ENCODE measurements around the gene ARFGAP2.
"Not testable (repeated sequence)": the region's sequence is repeated elsewhere in the genome, so short reads cannot be mapped to it uniquely, and the experiment has no call there.

Gene ARFGAP2

DNA sequence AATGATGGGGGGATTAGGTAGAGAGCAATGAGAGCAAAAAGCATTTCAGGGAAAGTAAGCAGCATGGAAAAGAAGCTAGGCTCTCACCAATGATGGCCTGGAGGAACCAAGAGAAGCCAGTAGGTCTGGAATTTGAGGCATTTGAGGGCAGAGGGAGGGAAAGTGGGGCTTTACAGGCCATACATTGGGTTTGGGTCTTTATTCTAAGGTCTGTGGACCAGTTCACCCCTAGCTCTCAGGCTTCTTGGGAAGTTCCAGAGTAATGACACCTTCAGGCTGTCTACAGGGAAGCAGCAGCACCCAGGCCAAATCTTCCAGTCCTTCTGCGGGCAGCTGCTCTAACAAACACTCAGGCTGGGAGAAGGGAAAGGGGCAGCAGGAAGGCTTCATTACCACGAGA lies 29.4 kb downstream of the ARFGAP2 start:
- no peak for DNase-seq

- no peak for DNase-seq
These were observed 32.1 kb downstream of the ARFGAP2 start for GRCh38 chr11:47144541-47144940.

DNA sequence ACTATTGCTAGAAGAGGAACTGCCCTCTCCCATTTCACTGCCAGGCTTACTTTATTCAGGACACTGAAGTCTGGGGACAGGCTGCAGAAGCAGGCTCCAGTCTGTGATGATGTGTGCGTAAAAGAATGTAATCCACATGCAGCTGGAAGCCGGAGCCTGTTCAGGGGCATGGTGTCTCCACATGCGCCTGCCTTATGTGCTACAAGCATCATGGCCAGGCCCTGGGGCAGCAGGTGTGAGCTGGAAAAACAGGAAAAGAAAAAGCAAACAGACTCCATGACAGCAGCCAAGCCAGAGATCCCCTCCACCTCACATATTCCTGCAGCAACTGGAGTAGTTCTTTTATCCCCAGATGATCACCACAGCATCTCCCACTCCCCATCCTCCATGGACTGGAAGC lies 33.4 kb downstream of the ARFGAP2 start:
- peak; percentile 87 for DNase-seq

- DNase-seq = no peak
These were observed 36.8 kb downstream of the ARFGAP2 start for GRCh38 chr11:47139878-47140277.

DNA sequence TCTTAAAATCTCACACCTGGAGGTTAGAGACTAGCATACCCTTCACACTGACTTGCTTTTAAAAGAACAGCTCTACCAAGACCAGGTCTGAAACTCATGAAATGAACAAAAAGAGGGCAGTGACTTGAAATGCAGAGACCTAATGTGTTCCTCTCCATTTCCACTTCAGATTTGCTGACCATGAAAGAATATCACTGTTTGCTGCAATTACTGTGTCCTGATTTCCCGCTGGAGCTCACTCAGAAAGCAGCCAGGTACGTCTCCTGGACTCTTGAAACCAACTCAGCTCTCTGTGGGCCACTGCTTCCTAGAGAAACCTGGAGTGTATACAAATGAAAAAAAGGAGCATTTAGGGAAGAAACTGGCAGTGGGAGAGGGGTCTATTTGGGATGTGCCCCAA lies 39.2 kb downstream of the ARFGAP2 start:
- no peak for DNase-seq

- DNase-seq = no peak
These were observed 39.8 kb downstream of the ARFGAP2 start for GRCh38 chr11:47136921-47137320.

DNA sequence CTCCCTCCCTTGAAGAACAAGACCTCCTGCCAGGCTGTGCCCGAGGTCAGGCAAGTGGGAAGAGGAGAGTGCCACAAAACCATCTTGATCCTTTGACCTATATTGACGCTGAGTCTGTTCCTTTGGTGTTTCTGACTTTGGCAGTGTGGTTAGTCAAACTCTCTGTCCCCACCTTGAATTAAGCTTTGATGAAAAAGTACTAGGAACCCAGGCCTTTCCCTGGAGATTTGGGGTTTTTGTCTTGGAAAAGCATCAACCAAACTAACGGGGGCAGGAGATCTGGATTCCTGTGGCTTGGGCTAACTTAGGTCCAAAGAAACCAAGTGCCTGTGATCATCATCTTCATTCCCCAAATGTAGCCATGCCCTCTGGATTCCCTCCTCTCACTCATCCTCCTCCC lies 40.4 kb downstream of the ARFGAP2 start:
- no peak for DNase-seq

- no peak for DNase-seq
These were observed 43.7 kb downstream of the ARFGAP2 start for GRCh38 chr11:47132981-47133380.

DNA sequence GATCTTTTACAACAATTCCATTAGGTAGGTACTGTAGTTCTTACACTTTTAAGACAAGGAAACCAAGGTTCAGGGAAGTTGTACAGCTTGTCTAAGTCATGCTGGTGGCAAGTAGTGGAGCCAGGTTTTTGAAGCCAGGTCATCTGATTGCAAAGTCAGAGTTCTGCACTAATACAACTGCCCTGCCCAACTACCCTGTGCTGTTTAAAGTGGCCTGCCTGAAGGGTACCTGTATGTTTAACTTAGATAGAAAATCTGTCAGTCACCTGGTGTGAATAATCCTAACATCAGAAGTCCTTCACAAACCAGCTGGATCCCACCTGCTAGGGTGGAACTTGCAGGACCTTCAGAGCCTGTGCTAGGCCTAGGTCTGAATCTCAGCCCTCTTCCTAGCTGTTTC lies 44.2 kb downstream of the ARFGAP2 start:
- DNase-seq = no peak

DNA sequence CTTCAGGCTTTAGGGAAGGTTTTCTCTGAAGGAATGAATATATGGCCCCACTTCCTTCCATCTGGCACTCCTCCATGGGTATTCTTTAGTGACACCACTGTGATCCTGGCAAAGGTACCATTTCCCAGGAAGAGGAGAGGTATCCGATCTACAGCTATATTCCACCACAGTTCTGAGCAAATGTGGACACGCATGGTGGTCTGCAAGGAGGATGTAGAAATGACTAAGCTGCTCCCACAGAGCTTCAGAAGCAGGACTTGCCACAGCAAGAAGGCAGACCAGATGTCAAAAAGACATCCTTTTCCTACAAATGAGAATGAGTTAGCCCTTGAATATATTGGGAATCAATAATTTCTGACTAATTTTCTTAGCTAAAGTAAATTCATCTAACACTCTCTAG lies 45.5 kb downstream of the ARFGAP2 start:
- DNase-seq = no peak

DNA sequence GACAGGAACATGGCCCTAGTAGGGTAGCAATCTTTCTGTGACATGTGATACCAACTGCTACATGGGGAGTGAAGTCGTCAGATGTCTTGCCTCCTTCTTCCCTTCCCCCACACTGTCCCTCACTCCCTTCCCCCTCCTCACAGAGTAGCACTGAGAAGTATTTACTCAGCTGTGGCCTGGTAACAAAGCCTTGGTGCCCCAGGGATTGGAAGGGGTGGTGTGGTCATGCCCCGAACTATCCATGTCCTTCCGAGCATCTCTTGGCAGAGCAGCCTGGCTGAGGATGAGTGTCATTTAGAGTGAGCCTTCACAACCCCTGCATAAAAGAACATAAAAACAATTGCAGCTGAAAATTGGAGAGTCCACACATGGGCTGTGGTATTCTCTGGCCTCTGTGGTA lies 46.1 kb downstream of the ARFGAP2 start:
- no peak for DNase-seq

DNA sequence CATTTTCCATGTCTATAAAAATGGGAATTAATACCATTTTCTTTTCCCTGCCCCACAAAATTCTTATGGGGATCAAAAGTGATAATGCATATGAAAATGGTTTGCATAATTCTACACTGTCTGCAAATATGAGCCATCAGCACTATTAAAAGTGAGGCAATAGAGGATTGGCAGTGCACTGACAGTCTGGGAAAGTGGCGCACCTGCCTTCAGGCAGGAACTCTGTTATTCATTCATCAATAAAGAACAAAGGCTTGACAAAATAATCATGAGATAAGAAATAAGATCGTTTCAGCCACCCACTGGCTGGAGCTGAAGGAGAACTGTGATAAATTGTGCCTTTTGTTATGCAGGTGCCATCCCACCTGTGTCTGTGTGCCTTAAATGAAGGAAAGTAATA lies 49.5 kb downstream of the ARFGAP2 start:
- no peak for DNase-seq

- no peak for DNase-seq
These were observed 51.6 kb downstream of the ARFGAP2 start for GRCh38 chr11:47125083-47125482.

DNA sequence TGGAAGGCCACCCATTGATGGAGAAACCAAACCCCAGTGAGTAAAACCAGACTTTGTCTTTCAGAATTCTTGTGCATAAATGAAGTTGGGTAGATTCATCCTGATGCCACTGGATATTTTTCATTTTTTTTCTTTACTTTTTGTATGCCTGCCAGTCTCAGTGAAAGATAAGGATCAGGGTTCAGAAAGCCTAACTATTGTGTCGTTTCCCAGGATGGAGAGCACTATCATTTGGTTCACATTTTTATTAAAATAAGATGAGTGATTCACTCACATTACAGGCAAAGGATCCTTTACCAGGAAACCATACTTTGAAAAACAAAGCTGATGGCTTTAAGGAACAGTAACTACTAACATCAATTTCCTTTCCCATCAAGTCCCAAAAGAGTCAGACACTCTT lies 52.0 kb downstream of the ARFGAP2 start:
- DNase-seq = no peak

- no peak for DNase-seq
These were observed 53.6 kb downstream of the ARFGAP2 start for GRCh38 chr11:47123094-47123493.

DNA sequence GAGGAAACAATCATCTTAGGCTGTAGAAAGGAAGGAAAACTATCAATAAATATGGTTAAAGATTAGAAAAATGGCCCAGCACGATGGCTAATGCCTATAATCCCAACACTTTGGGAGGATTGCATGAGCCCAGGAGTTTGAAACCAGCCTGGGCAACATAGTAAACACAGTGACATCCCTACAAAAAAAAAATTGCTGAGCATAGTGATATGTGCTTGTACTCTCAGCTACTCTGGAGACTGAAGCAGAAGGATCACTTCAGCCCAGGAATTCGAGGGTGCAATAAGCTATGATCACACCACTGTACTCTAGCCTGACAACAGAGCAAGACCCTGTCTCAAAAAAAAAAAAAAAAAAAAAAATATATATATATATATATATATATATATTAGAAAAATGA lies 54.9 kb downstream of the ARFGAP2 start:
- DNase-seq = no peak

GRCh38 chr11:47121056-47121455 lies 55.6 kb downstream of the ARFGAP2 start:
- no peak for DNase-seq

- not testable (repeated sequence) for DNase-seq
These were observed 57.6 kb downstream of the ARFGAP2 start for GRCh38 chr11:47118958-47119688.
